IPS-11a (cell line): ENCODE results near the gene SLC16A7.
A peak's percentile ranks its signal among the peaks of the same experiment; 100 is the strongest.
"Not testable (repeated sequence)": the region's sequence is repeated elsewhere in the genome, so short reads cannot be mapped to it uniquely, and the experiment has no call there.

Experiments
- H3K4me3 ChIP-seq: one replicate; pipeline ENCODE4 v1.5.1; 2013; ENCODE audit warnings: low read depth, low read length, control low read depth

Gene SLC16A7

GRCh38 chr12:59595883-59596540 is at the start of gene SLC16A7:
Gene SLC16A7, plus strand, starts transcription at chr12:59596029. Its CDS starts 108,773 bp downstream, at chr12:59704802.
- H3K4me3 ChIP-seq = peak within 1 kb of the TSS; percentile 72

- no peak overlapping the region for H3K4me3 ChIP-seq
Observed at GRCh38 chr12:59548930-59549329, 46.9 kb upstream of the SLC16A7 start.

GRCh38 chr12:59559696-59560095 is 36.1 kb upstream of the SLC16A7 start:
- H3K4me3 ChIP-seq = no peak overlapping the region

GRCh38 chr12:59570145-59570544 is 25.7 kb upstream of the SLC16A7 start:
- H3K4me3 ChIP-seq = no peak overlapping the region

GRCh38 chr12:59574406-59574805 is 21.4 kb upstream of the SLC16A7 start:
- H3K4me3 ChIP-seq = no peak overlapping the region

- H3K4me3 ChIP-seq = no peak overlapping the region
Observed at GRCh38 chr12:59575826-59576225, 20.0 kb upstream of the SLC16A7 start.

GRCh38 chr12:59578254-59578653 is 17.6 kb upstream of the SLC16A7 start:
- H3K4me3 ChIP-seq = no peak overlapping the region

GRCh38 chr12:59579631-59580030 is 16.2 kb upstream of the SLC16A7 start:
- H3K4me3 ChIP-seq = no peak overlapping the region

GRCh38 chr12:59580050-59580449 is 15.8 kb upstream of the SLC16A7 start:
- H3K4me3 ChIP-seq = no peak overlapping the region

GRCh38 chr12:59583003-59583712 is 12.7 kb upstream of the SLC16A7 start:
- H3K4me3 ChIP-seq = no peak overlapping the region

GRCh38 chr12:59587710-59588109 is 8.1 kb upstream of the SLC16A7 start:
- no peak overlapping the region for H3K4me3 ChIP-seq

- no peak overlapping the region for H3K4me3 ChIP-seq
Observed at GRCh38 chr12:59593761-59594160, 2.1 kb upstream of the SLC16A7 start.

- peak overlapping the region; percentile 72 for H3K4me3 ChIP-seq
Observed at GRCh38 chr12:59594943-59595500, 807 bp upstream of the SLC16A7 start.

GRCh38 chr12:59595565-59595882 is 305 bp upstream of the SLC16A7 start:
- peak overlapping the region; percentile 72 for H3K4me3 ChIP-seq

GRCh38 chr12:59597385-59597781 is 1.6 kb downstream of the SLC16A7 start:
- H3K4me3 ChIP-seq = no peak overlapping the region

GRCh38 chr12:59600171-59600570 is 4.3 kb downstream of the SLC16A7 start:
- no peak overlapping the region for H3K4me3 ChIP-seq

- H3K4me3 ChIP-seq = no peak overlapping the region
Observed at GRCh38 chr12:59603754-59604153, 7.9 kb downstream of the SLC16A7 start.

- H3K4me3 ChIP-seq = not testable (repeated sequence)
Observed at GRCh38 chr12:59612823-59613434, 17.1 kb downstream of the SLC16A7 start.

GRCh38 chr12:59615392-59616165 is 19.8 kb downstream of the SLC16A7 start:
- no peak overlapping the region for H3K4me3 ChIP-seq

GRCh38 chr12:59619461-59620240 is 23.8 kb downstream of the SLC16A7 start:
- no peak overlapping the region for H3K4me3 ChIP-seq
